Measurements from ENCODE around the gene VAV2. TPM values are rescaled to one million over a fixed set of nuclear protein-coding genes. Genes with fewer than 3 reads are reported as not detected.

Gene VAV2
- total and polyA plus RNA-seq, 4 donors, result 4.9 to 26.4 (median 17.0) TPM

DNA sequence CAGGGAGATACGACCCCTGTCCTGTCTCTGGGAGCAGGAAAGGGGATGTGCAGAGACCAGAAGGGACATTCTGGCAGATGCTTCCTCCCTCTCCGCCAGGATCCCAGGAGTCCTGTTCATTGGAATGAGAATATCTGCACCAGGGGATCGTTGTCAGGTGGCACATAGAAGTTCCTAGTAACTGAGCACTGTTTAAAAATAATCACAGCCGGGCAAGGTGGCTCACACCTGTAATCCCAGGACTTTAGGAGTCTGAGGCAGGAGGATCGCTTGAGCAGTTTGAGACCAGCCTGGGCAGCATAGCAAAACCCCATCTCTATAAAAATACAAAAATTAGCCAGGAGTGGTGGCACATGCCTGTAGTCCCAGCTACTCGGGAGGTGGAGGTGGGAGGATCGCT is 266.2 kb downstream of the VAV2 start:
- Histone ChIP-seq H3K27ac (ENCODE audit: low read depth in 1 of 2, low read length in 2 of 2) (no peak overlapping the region), H3K9ac (ENCODE audit: low read depth in 1 of 2, low read length in 2 of 2) (no peak overlapping the region), H3K27me3 (ENCODE audit: control insufficient read depth in 4 of 4, insufficient read depth in 4 of 4, low read length in 3 of 4) (no peaks in the 10 kb centered on the region), H3K36me3 (ENCODE audit: control insufficient read depth in 4 of 4, insufficient read depth in 3 of 4, low read depth in 1 of 4, low read length in 3 of 4) (peaks cover 1 to 43% (median 14%) of the 10 kb centered on the region in 4 donors), H3K4me3 (ENCODE audit: low read depth in 1 of 3, low read length in 3 of 3) (no peak overlapping the region), H3K4me1 (ENCODE audit: control insufficient read depth in 4 of 4, insufficient read depth in 4 of 4, low read length in 3 of 4) (no peaks in the 10 kb centered on the region), H3K9me3 (ENCODE audit: control insufficient read depth in 4 of 4, low read length in 3 of 4) (no peaks in the 10 kb centered on the region)
- no peak for TF ChIP-seq HNF4G (IDR thresholded peaks at IDR 0.05)
- 78% methylated on average over 7 of the region's 7 CpGs for WGBS
- DNase-seq (ENCODE audit: low spot score), result no peak

DNA sequence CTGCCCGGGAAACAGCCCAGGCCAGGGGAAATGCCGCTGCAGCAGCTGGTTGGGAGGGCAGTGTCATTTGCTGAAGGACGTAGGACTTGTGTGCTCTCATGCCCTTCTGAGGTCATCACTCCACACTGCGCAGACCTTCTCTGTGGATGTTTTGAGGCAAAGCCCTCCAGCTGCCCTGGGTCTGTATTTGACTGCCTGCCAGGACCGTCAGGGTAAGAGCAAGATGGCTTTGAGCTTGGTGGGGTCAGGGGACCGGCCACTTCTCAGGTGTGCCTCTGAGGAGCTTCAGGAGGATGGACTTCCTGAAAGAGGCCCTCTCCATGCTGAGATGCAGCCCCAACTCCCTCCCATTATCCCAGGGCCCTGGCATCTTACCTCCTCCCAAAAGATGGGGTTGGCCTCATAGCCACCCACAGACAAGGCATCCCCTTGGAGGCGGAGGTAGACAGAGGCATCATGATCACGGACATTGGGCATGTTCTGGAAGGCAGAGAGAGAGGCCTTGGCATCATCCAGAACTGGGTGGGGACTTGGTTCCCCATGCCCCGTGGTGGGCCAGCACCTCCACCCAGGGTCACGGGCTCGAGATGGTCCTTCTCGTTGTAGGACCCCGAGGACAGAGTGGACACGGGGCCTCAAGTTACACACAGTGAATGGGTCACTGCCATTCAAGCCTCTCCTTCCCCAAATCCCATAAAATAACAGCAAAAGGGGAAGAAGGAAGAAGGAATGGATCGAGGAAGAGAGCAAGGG is 273.4 kb downstream of the VAV2 start:
- 92% methylated on average over 15 of the region's 15 CpGs for WGBS
- TF ChIP-seq RXRA (IDR thresholded peaks at IDR 0.05) (no peak), RAD21 (IDR thresholded peaks at IDR 0.05) (no peak), NR2F2 (IDR thresholded peaks at IDR 0.05) (no peak), TAF1 (conservative IDR thresholded peaks at IDR 0.05) (no peak), JUND (IDR thresholded peaks at IDR 0.05) (no peak), HNF4G (IDR thresholded peaks at IDR 0.05) (no peak), FOXA1 (IDR thresholded peaks at IDR 0.05) (no peak), YY1 (IDR thresholded peaks at IDR 0.05) (no peak), GABPA (IDR thresholded peaks at IDR 0.05 in 1 of 2, conservative IDR thresholded peaks at IDR 0.05 in 1 of 2) (no peak)
- TF ChIP-seq, protein P1, sequence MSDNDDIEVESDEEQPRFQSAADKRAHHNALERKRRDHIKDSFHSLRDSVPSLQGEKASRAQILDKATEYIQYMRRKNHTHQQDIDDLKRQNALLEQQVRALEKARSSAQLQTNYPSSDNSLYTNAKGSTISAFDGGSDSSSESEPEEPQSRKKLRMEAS (IDR thresholded peaks at IDR 0.05), result no peak
- TF ChIP-seq, protein P2, sequence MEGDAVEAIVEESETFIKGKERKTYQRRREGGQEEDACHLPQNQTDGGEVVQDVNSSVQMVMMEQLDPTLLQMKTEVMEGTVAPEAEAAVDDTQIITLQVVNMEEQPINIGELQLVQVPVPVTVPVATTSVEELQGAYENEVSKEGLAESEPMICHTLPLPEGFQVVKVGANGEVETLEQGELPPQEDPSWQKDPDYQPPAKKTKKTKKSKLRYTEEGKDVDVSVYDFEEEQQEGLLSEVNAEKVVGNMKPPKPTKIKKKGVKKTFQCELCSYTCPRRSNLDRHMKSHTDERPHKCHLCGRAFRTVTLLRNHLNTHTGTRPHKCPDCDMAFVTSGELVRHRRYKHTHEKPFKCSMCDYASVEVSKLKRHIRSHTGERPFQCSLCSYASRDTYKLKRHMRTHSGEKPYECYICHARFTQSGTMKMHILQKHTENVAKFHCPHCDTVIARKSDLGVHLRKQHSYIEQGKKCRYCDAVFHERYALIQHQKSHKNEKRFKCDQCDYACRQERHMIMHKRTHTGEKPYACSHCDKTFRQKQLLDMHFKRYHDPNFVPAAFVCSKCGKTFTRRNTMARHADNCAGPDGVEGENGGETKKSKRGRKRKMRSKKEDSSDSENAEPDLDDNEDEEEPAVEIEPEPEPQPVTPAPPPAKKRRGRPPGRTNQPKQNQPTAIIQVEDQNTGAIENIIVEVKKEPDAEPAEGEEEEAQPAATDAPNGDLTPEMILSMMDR (IDR thresholded peaks at IDR 0.05; ENCODE audit: low read depth, low read length, missing input control), result no peak
- Histone ChIP-seq H3K9me3 (ENCODE audit: control insufficient read depth in 4 of 4, low read length in 3 of 4) (no peaks in the 10 kb centered on the region), H3K4me3 (ENCODE audit: low read depth in 1 of 3, low read length in 3 of 3) (no peak overlapping the region), H3K36me3 (ENCODE audit: control insufficient read depth in 4 of 4, insufficient read depth in 3 of 4, low read depth in 1 of 4, low read length in 3 of 4) (peaks cover 0 to 15% (median 3%) of the 10 kb centered on the region in 4 donors), H3K27me3 (ENCODE audit: control insufficient read depth in 4 of 4, insufficient read depth in 4 of 4, low read length in 3 of 4) (no peaks in the 10 kb centered on the region), H3K9ac (ENCODE audit: low read depth in 1 of 2, low read length in 2 of 2) (no peak overlapping the region), H3K4me1 (ENCODE audit: control insufficient read depth in 4 of 4, insufficient read depth in 4 of 4, low read length in 3 of 4) (peaks cover 0 to 37% (median 25%) of the 10 kb centered on the region in 4 donors), H3K27ac (ENCODE audit: low read depth in 1 of 2, low read length in 2 of 2) (no peak overlapping the region)
- no peak for DNase-seq (ENCODE audit: low spot score)

DNA sequence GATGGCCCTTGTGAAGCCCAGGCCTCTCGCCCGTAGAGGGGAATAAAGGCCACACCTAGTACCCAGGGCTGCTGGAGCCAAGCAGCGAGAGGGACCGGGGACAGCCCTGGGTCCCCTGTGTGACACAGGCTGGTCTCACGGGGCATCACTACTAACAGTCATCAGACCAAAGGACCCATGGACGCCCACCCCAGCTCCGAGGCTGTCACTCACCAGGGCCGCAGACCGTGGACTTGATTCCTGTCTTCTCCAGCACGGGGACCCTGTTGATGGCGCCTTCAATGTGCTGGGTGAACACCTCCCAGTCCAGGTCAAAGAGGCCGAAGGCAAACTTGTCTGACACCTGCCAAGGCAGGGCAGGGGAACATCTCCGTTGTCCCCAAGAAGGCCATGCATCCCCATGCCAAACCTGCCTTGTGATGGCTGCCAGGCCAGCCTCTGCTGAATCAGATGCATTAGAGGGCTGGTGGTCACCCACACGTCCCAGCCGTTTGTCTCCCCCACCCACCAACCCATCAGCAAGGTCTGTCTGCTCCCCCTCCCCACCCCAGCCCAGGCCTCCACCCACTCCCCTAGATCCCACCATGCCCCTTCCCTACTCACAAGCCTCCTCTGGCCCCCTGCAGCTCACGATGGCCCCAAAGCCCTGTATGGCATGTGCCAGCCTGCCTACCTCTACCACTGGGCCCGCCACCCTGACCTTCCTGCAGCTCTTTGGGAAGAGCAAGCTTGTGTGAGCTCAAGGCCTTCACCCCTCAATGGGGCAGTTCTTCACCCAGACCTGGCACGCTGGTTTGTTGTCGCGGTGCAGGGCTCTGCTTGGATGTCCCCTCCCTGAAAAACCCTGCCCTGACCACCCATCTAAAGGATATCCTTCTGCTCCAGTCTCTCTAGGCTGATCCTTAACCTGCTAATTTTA is 274.8 kb downstream of the VAV2 start:
- Histone ChIP-seq H3K27ac (ENCODE audit: low read depth in 1 of 2, low read length in 2 of 2) (peak overlapping the region; percentile 83 to 90), H3K27me3 (ENCODE audit: control insufficient read depth in 4 of 4, insufficient read depth in 4 of 4, low read length in 3 of 4) (no peaks in the 10 kb centered on the region), H3K9ac (ENCODE audit: low read depth in 1 of 2, low read length in 2 of 2) (no peak overlapping the region), H3K4me3 (ENCODE audit: low read depth in 1 of 3, low read length in 3 of 3) (no peak overlapping the region), H3K9me3 (ENCODE audit: control insufficient read depth in 4 of 4, low read length in 3 of 4) (no peaks in the 10 kb centered on the region), H3K4me1 (ENCODE audit: control insufficient read depth in 4 of 4, insufficient read depth in 4 of 4, low read length in 3 of 4) (peaks cover 0 to 46% (median 26%) of the 10 kb centered on the region in 4 donors), H3K36me3 (ENCODE audit: control insufficient read depth in 4 of 4, insufficient read depth in 3 of 4, low read depth in 1 of 4, low read length in 3 of 4) (peaks cover 0 to 12% (median 10%) of the 10 kb centered on the region in 4 donors)
- 92% methylated on average over 20 of the region's 20 CpGs for WGBS
- TF ChIP-seq, protein P3, sequence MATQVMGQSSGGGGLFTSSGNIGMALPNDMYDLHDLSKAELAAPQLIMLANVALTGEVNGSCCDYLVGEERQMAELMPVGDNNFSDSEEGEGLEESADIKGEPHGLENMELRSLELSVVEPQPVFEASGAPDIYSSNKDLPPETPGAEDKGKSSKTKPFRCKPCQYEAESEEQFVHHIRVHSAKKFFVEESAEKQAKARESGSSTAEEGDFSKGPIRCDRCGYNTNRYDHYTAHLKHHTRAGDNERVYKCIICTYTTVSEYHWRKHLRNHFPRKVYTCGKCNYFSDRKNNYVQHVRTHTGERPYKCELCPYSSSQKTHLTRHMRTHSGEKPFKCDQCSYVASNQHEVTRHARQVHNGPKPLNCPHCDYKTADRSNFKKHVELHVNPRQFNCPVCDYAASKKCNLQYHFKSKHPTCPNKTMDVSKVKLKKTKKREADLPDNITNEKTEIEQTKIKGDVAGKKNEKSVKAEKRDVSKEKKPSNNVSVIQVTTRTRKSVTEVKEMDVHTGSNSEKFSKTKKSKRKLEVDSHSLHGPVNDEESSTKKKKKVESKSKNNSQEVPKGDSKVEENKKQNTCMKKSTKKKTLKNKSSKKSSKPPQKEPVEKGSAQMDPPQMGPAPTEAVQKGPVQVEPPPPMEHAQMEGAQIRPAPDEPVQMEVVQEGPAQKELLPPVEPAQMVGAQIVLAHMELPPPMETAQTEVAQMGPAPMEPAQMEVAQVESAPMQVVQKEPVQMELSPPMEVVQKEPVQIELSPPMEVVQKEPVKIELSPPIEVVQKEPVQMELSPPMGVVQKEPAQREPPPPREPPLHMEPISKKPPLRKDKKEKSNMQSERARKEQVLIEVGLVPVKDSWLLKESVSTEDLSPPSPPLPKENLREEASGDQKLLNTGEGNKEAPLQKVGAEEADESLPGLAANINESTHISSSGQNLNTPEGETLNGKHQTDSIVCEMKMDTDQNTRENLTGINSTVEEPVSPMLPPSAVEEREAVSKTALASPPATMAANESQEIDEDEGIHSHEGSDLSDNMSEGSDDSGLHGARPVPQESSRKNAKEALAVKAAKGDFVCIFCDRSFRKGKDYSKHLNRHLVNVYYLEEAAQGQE (IDR thresholded peaks at IDR 0.05), result no peak
- DNase-seq (ENCODE audit: low spot score), result no peak
